Activated CD8-positive, alpha-beta memory T cell treated with anti-CD3 and anti-CD28 coated beads, Interleukin-2, amount 50 U/mL, for 1 hour (primary cell): ENCODE measurements around the gene TBC1D14.
"Not testable (repeated sequence)": the region's sequence is repeated elsewhere in the genome, so short reads cannot be mapped to it uniquely, and the experiment has no call there.

Experiments
- DNase-seq: peaks from one replicate; pipeline ENCODE4 v3.0.0-alpha.2; 2020; ENCODE audit errors: extremely low read depth

TBC1D14 gene

DNA sequence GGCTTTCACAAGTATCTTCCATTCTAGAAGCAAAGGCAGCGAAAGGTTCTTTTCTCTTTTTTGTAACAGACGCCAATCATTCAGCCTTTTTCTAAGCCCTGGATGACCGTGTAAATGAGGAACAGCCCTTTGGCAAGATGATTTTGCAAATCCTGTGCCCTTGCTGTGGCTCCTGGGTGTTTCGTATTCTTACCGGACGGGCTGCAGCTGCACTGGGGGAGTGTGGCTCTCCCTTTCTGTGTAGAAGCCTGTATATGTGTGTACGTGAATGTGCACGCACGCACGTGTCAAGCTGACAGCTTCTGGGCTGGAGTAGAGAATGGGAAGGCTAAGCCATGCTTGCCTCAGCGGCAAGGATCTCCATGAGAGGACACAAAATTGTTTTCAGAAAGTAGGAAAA is 150.0 kb downstream of the TBC1D14 start:
- no peak for DNase-seq

DNA sequence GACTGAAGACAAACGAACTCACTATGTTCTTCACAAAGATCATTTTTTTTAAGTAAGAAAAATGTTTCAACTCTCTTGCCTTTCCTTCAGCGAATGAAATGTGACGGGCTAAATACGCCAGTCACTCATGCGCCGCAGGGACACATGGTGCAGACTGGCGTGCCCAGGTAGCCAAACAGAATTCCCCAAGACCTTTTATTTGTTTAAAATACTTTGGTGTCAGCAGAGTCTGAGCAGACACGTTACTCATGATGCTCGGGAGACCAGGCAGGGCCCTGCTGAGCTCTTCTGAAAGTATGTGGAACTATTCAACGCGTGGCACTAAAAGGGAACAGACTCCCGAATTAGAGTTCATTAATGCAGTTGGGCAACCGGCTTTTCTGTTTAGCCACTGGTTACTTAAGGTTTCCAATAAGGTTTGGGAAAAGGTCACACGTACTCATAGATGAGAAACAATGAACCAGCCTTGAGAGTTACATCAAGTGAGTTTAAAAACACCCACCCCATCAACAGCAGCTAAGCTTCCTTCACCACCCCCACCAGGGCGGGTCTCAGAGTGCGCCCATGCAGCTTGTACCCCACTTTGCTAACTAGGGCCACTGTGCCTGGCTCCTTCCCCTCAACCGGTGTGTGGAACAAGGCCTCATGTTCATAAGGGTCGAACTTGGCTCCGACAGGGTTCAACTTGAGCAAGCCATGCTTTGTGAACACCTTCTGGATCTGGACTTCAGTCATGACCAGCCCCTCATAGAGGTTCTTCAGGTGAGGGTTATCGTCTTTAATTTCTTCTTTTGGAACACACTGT is 150.9 kb downstream of the TBC1D14 start:
- DNase-seq: no peak

GRCh38 chr4:7061815-7062214 is 152.2 kb downstream of the TBC1D14 start:
- DNase-seq: no peak

GRCh38 chr4:7062816-7063215 is 153.2 kb downstream of the TBC1D14 start:
- DNase-seq: no peak

GRCh38 chr4:7063362-7063761 is 153.7 kb downstream of the TBC1D14 start:
- no peak for DNase-seq

- no peak for DNase-seq
These were observed 156.4 kb downstream of the TBC1D14 start for GRCh38 chr4:7066006-7066405.

DNA sequence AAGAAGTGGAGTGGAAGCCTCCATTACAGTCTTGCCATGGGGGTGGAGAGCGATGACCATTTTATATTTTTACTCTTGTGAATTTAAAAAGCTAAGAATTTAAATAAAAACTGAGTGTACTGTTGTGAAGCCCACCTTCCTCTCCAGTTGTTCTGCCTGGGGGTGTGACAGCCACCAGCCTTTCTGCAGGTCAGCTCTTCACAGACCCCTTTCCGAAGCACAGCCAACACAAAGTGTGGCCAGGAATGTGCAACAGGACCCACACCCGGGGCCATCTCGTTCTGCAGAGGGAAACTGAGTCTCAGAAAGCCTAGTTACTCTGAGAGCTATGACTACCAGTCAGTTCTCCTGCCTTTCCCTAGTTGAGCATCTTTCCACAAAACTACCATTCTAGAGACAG is 156.9 kb downstream of the TBC1D14 start:
- DNase-seq: no peak

- DNase-seq: no peak
These were observed 157.5 kb downstream of the TBC1D14 start for GRCh38 chr4:7067126-7067451.

- DNase-seq: peak; percentile 97
These were observed 158.0 kb downstream of the TBC1D14 start, which contains the start of gene GRPEL1 for GRCh38 chr4:7067452-7068278. TSS of gene GRPEL1 (minus strand) at chr4:7068064. CDS start at chr4:7068032, 32 bp downstream.

DNA sequence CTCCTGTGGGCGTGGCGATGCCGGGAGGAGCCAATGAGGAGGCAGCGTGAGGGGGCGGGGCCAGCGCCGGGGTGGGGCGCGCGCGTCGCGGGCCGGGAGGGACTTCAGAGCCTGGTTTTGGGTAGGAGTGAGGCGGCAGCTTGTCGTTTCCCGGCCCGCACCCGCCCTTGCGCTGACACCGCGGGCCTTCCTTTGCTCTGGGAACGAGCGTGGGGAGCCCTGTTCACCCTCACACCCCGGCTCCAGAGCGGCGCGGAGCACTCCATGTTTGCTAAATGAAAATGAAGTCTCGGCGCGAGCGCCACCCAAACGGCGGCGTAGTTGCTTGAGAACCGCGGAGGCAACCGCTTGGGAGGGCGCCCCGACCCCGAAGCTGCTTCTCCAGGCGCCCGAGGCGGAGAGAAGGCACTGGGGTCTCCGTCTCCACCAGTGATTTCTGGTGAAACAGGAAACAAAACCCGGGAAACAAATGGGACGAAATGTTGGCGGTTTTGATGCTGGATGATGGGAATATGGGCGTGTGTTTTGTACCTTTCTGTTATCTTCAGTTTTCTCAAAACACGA is 158.7 kb downstream of the TBC1D14 start:
- DNase-seq: no peak

GRCh38 chr4:7068883-7069282 is 159.3 kb downstream of the TBC1D14 start:
- DNase-seq: no peak

- peak; percentile 59 for DNase-seq
These were observed 161.3 kb downstream of the TBC1D14 start for GRCh38 chr4:7070729-7071511.

DNA sequence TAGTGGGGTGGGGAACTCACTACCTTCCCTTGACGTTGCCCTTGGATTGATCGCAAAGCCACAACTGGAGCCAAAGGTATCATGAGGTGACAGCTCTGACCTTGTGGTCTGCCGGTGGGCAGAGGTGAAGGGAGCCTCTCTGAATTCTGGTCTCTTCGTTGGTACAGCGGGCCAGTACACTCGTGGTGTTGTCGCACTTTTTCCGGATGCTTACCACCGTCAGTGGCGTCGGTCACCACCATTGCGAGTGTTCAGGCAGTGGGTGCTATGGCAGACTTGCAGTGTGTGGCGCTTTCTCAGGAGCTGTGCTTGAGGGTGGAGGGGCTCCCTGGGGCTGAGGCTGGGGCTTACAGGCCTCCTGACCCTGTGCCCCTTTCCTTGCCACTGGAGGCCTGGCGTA is 163.4 kb downstream of the TBC1D14 start:
- DNase-seq: no peak

DNA sequence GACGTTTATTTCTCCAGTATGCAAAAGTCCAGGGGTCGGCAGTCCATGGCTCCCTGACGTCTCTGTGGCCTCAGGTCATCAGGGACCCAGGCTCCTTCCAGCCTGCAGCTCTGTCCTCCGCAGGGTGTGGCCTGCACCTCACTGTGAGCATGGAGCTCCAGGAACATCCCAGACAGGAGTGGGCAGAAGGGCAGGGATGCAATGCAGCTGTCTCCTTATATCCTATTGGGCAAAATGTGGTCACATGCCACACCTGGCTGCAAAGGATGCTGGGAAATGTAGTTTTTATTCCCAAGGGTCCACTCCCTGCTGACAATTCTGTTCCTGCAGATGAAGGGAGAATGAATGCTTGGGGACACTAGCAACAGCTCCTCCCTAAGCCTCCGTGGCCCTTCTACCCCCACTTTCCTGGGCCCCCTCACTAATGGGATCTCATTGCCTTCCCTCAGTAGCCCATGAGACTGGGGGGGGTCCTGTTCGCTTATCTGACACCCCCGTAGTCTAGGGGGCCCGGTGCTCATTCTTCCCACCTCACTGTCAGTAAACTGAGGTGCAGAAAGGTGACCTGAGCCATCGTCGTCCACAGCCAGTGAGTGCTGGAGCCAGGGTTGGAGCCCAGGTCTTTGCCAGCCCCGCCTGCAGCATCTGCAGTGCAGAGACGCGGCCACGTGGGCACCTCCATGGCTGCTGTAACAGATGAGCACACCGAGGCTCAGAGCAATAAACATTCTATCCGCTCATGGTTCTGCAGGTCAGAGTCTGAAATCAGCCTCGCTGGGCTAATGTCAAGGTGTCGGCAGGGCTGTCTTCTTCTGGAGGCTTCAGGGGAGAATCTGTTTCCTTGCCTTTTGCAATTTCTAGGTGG is 164.1 kb downstream of the TBC1D14 start:
- DNase-seq: no peak

DNA sequence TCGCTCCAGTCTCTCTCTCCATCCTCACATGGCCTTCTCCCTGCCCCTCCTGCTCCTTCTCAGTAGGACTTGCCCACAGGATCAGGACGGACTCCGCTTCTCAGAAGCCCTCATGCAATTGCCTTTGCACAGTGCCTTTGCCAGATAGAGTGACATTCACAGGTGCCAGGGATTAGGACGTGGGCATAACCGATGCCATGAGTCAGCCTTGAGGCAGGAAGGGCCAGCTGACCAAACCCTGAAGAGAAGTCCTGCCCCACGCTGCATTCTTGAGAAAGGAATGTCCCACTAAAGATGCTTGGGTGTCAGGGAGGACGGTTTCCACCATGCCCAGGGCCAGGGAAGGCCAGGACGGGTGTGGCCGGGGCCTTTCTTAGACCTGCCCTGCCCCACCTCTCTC is 164.8 kb downstream of the TBC1D14 start:
- no peak for DNase-seq

DNA sequence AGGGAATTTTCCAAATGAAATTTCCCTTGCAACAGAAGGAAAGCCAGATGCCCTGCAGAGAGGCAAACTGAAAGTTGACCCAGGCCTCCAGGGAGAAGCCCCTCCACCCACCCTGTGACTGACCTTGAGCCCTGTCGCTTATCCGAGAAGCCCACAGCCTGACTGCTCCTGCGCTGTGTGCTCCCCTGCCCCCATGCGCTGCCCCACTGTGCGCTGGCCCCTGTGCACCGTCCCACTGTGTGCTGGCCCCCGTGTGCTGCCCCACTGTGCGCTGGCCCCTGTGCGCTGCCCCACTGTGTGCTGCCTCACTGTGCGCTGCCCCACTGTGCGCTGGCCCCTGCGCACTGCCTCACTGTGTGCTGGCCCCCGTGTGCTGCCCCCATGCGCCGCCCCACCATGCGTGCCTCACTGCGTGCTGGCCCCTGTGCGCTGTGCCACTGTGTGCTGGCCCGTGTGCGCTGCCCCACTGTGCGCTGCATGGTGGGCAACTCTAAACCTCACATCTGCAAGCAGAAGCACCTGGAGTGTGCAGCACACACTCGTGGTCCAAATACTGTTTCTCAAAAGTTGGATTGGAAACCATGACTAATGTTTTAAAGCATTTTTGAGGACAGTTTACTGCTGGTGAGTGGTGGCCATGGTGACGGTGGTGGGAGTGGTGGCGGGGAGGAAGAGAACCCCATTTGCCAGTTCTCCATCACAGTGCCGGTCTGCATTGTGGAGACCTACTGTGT is 166.5 kb downstream of the TBC1D14 start:
- DNase-seq: no peak

GRCh38 chr4:7076696-7077082 is 167.1 kb downstream of the TBC1D14 start:
- no peak for DNase-seq

- no peak for DNase-seq
These were observed 167.7 kb downstream of the TBC1D14 start for GRCh38 chr4:7077371-7077770.

- DNase-seq: no peak
These were observed 168.4 kb downstream of the TBC1D14 start for GRCh38 chr4:7078025-7078424.

DNA sequence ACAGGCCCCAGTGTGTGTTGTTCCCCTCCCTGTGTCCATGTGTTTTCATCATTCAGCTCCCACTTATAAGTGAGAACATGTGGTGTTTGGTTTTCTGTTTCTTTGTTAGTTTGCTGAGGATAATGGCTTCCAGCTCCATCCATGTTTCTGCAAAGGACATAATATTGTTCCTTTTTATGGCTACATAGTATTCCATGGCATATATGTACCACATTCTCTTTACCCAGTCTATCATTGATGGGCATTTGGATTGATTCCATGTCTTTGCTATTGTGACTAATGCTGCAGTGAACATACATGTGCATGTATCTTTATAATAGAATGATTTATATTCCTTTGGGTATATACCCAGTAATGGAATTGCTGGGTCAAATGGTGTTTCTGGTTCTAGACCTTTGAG is 169.9 kb downstream of the TBC1D14 start:
- DNase-seq: not testable (repeated sequence)
